Measurements from ENCODE around the gene TRAPPC6A.

DNA sequence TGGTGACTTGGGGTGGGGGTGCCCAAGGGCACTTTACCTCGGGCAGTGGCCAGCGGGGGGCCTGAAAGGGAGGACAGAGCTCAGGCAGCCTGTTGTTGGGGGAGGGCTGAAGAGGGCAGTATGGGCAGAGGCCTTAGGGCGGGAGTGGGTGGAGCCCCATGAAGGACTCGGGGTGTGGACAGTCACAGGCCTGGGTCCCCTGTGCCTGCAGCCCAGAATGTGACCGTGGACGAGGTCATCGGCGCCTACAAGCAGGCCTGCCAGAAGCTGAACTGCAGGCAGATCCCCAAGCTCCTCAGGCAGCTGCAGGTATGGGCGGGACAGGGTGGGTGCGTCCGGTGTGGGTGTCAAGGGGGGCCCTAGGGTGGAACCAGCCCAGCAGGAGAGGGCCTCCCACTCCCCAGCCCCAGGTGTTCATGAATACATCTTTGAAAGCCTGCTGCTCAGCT, 39.7 kb downstream of the TRAPPC6A start:
- TF ChIP-seq, protein P1, sequence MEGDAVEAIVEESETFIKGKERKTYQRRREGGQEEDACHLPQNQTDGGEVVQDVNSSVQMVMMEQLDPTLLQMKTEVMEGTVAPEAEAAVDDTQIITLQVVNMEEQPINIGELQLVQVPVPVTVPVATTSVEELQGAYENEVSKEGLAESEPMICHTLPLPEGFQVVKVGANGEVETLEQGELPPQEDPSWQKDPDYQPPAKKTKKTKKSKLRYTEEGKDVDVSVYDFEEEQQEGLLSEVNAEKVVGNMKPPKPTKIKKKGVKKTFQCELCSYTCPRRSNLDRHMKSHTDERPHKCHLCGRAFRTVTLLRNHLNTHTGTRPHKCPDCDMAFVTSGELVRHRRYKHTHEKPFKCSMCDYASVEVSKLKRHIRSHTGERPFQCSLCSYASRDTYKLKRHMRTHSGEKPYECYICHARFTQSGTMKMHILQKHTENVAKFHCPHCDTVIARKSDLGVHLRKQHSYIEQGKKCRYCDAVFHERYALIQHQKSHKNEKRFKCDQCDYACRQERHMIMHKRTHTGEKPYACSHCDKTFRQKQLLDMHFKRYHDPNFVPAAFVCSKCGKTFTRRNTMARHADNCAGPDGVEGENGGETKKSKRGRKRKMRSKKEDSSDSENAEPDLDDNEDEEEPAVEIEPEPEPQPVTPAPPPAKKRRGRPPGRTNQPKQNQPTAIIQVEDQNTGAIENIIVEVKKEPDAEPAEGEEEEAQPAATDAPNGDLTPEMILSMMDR (IDR thresholded peaks at IDR 0.05) = no peak
- TF ChIP-seq POLR2A (IDR thresholded peaks at IDR 0.05) = no peak
